SK-N-SH treated with all-trans-retinoic acid at 6 μM for 48 hours (cell line): ENCODE data around the gene RAVER2.

Experiments used
- ISL1 ChIP-seq: fragments of 250-450 bp; sonication (Bioruptor Pico); IDR thresholded peaks from 2 replicates; pipeline ENCODE4 v2.1.2; 2022; ENCODE audit warnings: mild to moderate bottlenecking, moderate library complexity
- PPARA ChIP-seq: fragments of 250-450 bp; sonication (Bioruptor Pico); IDR thresholded peaks from 2 replicates; pipeline ENCODE4 v1.5.0; 2020; ENCODE audit warnings: mild to moderate bottlenecking, borderline replicate concordance
- RARB ChIP-seq: fragments of 250-450 bp; sonication (Bioruptor Pico); IDR thresholded peaks from 2 replicates; pipeline ENCODE4 v1.8.0; 2021; ENCODE audit warnings: mild to moderate bottlenecking, moderate library complexity
- TCF4 ChIP-seq: fragments of 250-450 bp; sonication (Bioruptor Pico); IDR thresholded peaks from 2 replicates; pipeline ENCODE4 v1.8.0; 2021; ENCODE audit warnings: mild to moderate bottlenecking, moderate library complexity, borderline replicate concordance
- TF ChIP-seq, protein P1 (sequence below): fragments of 250-450 bp; sonication (Bioruptor Pico); IDR thresholded peaks from 2 replicates; pipeline ENCODE4 v1.8.0; 2020; ENCODE audit warnings: mild to moderate bottlenecking, moderate library complexity, borderline replicate concordance
- TF ChIP-seq, protein P2 (sequence below): fragments of 250-450 bp; sonication (Bioruptor Pico); IDR thresholded peaks from 2 replicates; pipeline ENCODE4 v1.5.0; 2020; ENCODE audit warnings: mild to moderate bottlenecking, moderate library complexity

DNA sequence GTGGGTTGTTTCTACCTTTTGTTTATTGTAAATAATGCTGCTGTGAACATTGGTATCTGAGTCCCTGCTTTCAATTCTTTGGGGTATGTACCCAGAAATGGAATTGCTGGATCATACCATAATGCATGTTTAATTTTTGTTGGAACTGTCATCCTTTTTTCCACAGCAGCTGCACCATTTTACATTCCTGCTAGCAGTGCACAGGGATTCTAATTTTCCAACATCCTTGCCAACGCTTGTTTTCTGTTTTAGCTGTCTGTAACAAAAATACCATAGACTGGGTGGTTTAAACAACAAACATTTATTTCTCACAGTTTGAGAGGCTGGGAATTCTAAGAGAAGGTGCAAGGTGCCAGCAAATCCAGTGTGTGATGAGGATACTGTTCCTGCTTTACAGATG, 65.1 kb downstream of the RAVER2 start:
- TF ChIP-seq PPARA (CRISPR knock-in tag): no peak
- no peak for TF ChIP-seq RARB (CRISPR knock-in tag)
- TF ChIP-seq TCF4: no peak
- TF ChIP-seq, protein P1, sequence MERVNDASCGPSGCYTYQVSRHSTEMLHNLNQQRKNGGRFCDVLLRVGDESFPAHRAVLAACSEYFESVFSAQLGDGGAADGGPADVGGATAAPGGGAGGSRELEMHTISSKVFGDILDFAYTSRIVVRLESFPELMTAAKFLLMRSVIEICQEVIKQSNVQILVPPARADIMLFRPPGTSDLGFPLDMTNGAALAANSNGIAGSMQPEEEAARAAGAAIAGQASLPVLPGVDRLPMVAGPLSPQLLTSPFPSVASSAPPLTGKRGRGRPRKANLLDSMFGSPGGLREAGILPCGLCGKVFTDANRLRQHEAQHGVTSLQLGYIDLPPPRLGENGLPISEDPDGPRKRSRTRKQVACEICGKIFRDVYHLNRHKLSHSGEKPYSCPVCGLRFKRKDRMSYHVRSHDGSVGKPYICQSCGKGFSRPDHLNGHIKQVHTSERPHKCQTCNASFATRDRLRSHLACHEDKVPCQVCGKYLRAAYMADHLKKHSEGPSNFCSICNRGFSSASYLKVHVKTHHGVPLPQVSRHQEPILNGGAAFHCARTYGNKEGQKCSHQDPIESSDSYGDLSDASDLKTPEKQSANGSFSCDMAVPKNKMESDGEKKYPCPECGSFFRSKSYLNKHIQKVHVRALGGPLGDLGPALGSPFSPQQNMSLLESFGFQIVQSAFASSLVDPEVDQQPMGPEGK (CRISPR knock-in tag): no peak
- TF ChIP-seq, protein P2, sequence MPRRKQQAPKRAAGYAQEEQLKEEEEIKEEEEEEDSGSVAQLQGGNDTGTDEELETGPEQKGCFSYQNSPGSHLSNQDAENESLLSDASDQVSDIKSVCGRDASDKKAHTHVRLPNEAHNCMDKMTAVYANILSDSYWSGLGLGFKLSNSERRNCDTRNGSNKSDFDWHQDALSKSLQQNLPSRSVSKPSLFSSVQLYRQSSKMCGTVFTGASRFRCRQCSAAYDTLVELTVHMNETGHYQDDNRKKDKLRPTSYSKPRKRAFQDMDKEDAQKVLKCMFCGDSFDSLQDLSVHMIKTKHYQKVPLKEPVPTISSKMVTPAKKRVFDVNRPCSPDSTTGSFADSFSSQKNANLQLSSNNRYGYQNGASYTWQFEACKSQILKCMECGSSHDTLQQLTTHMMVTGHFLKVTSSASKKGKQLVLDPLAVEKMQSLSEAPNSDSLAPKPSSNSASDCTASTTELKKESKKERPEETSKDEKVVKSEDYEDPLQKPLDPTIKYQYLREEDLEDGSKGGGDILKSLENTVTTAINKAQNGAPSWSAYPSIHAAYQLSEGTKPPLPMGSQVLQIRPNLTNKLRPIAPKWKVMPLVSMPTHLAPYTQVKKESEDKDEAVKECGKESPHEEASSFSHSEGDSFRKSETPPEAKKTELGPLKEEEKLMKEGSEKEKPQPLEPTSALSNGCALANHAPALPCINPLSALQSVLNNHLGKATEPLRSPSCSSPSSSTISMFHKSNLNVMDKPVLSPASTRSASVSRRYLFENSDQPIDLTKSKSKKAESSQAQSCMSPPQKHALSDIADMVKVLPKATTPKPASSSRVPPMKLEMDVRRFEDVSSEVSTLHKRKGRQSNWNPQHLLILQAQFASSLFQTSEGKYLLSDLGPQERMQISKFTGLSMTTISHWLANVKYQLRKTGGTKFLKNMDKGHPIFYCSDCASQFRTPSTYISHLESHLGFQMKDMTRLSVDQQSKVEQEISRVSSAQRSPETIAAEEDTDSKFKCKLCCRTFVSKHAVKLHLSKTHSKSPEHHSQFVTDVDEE: no peak
- no peak for TF ChIP-seq ISL1 (CRISPR knock-in tag)
